Activated CD4-positive, alpha-beta memory T cell treated with anti-CD3 and anti-CD28 coated beads, Interleukin-2, amount 10 ng/mL, durations not matched to agents 7 days and 5 days (primary cell): Measurements from ENCODE around the gene KCNJ4. TPM values are rescaled to one million over a fixed set of nuclear protein-coding genes. Genes with fewer than 3 reads are reported as not detected.

Source experiments
- CTCF ChIA-PET: fragments of 350-600 bp; sonication (Branson Sonifier 250); formaldehyde crosslinking; loops from one replicate; lab custom pipeline; 2021; ENCODE audit warnings: antibody characterized with exemption, inconsistent platforms; lab: Charles Lee
- POLR2A ChIA-PET: fragments of 350-600 bp; sonication (Branson Sonifier 250); formaldehyde crosslinking; loops from one replicate; lab custom pipeline; 2021; ENCODE audit warnings: antibody characterized with exemption; lab: Charles Lee
- DNase-seq: peaks from one replicate; pipeline ENCODE4 v3.0.0-alpha.2; 2020
- H3K27ac Mint-ChIP-seq: one replicate; pipeline ENCODE4 v1.8.0; 2021; ENCODE audit warnings: mild to moderate bottlenecking, mixed read lengths
- H3K27me3 Mint-ChIP-seq: one replicate; pipeline ENCODE4 v1.8.0; 2021; ENCODE audit warnings: mixed read lengths
- H3K36me3 Mint-ChIP-seq: one replicate; pipeline ENCODE4 v1.8.0; 2021; ENCODE audit warnings: low read depth, mixed read lengths
- H3K4me1 Mint-ChIP-seq: one replicate; pipeline ENCODE4 v1.8.0; 2021; ENCODE audit warnings: mixed read lengths
- H3K4me3 Mint-ChIP-seq: one replicate; pipeline ENCODE4 v1.8.0; 2021; ENCODE audit warnings: mild to moderate bottlenecking, mixed read lengths
- H3K9me3 Mint-ChIP-seq: one replicate; pipeline ENCODE4 v1.8.0; 2021; ENCODE audit warnings: mixed read lengths
- total RNA-seq, 2 experiments: library from RNA; stranded (reverse); gene quantifications; one replicate each; pipeline ENCODE4 v1.2.3, GENCODE V29; 2021

KCNJ4 gene
- total RNA-seq, 2 experiments from 2014 or later = not detected

DNA sequence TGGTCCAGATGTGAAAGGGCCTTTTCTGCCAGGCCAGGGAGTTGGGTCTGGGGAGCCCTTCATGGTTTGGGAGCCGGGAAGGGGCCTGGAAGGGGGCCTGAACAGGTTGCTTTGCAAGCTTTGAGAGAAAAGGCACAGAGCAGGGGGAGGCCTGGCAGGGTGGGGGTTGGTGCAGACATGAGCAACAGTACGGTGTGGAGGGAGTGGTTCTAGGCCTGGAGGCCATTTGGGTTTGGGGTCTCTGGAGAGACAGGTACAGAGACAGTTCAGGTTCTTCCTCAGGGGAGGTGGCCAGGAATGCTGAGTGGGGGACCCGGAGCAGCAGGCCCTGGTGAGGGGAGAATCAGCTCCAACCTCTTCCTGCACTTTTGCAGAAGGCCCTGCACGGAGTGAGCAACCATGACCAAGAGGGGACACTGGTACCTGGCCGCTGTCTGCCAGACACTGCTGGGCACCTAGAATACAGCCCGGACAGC, 14.3 kb upstream of the KCNJ4 start:
- H3K4me3 Mint-ChIP-seq = no peak overlapping the region
- peaks cover 11% of the 10 kb centered on the region for H3K4me1 Mint-ChIP-seq
- CTCF ChIA-PET = interaction anchor here (1.4 kb wide), 1 partner anchor 12 kb away, joined by 3 read pairs; no protein-coding TSS in a partner anchor
- no peak overlapping the region for H3K27ac Mint-ChIP-seq
- peaks cover 30% of the 10 kb centered on the region for H3K27me3 Mint-ChIP-seq
- DNase-seq = no peak
- H3K9me3 Mint-ChIP-seq = no peaks in the 10 kb centered on the region
- POLR2A ChIA-PET = interaction anchor here (1.7 to 1.9 kb wide), 2 partner anchors 10 to 16 kb away, joined by 6 read pairs; no protein-coding TSS in a partner anchor
- no peaks in the 10 kb centered on the region for H3K36me3 Mint-ChIP-seq

GRCh38 chr22:38468443-38469305, 13.7 kb upstream of the KCNJ4 start:
- Mint-ChIP-seq H3K36me3 (no peaks in the 10 kb centered on the region), H3K4me1 (peaks cover 11% of the 10 kb centered on the region), H3K9me3 (no peaks in the 10 kb centered on the region), H3K27ac (no peak overlapping the region), H3K27me3 (peaks cover 32% of the 10 kb centered on the region), H3K4me3 (peak overlapping the region; percentile 32)
- no peak for DNase-seq
- CTCF ChIA-PET = interaction anchor here (1.4 kb wide), 1 partner anchor 13 kb away, joined by 3 read pairs; no protein-coding TSS in a partner anchor
- POLR2A ChIA-PET = interaction anchor here (0.6 to 1.9 kb wide), 5 partner anchors 10 to 100 kb away, joined by 3 to 6 read pairs (median 3); no protein-coding TSS in a partner anchor

DNA sequence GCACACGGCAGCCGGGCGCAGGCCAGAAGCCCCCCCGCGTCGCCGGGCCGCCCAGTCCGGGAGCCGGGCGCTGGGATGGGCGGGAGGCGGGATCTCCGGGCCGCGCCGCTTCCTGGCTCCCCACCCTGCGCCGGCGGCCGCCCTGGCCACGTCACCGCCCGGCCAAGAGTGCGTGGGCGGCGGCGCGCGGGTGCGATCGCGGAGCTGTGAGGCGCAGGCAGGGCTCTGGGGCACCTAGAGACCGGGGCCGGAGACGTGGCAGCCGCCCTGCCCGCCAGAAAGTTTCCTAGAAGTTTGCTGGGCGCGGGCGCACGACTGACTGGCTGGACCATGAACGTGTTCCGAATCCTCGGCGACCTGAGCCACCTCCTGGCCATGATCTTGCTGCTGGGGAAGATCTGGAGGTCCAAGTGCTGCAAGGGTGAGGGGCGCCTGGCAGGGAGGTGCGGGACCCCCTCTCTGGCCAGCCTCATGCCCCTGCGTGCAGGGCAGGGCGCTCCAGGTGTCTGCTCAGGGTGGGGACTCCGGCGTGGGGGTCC, 13.0 kb upstream of the KCNJ4 start, which contains the start of gene KDELR3:
Gene KDELR3 (plus strand): TSS at position 193 of the 539 bp plus-strand sequence. CDS start 138 bp downstream, at position 331.
- DNase-seq = peak; percentile 57
- H3K4me1 Mint-ChIP-seq = peaks cover 11% of the 10 kb centered on the region
- no peaks in the 10 kb centered on the region for H3K9me3 Mint-ChIP-seq
- H3K27ac Mint-ChIP-seq = no peak within 1 kb of the TSS
- POLR2A ChIA-PET = interaction anchor here (0.6 to 1.9 kb wide), 5 partner anchors 11 to 101 kb away, joined by 3 to 6 read pairs (median 3); no protein-coding TSS in a partner anchor
- H3K27me3 Mint-ChIP-seq = peaks cover 37% of the 10 kb centered on the region
- CTCF ChIA-PET = no interaction called here
- H3K4me3 Mint-ChIP-seq = peak within 1 kb of the TSS; percentile 56
- no peaks in the 10 kb centered on the region for H3K36me3 Mint-ChIP-seq

DNA sequence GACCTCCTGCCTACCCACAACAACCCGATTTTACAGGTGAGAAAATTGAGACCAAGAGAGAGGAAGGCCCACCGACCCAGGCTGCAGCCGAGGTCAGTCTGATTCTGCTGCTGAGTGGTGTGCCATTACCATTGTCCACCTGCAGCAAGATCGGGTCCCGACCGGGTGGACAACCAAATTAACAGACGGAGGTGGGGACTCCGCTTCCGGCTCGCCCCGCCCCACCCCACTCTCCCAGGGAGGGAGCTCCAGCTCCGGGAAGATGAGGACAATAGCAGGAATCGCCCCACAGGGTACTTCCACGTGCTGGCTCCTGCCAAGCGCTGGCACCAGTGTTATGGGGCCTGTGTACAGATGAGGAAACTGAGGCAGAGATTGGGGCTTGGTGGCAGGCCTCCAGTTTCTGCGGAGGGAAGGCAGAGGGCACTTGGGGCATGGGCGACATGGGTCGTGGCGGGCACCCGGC, 12.5 kb upstream of the KCNJ4 start:
- Mint-ChIP-seq H3K36me3 (no peaks in the 10 kb centered on the region), H3K27me3 (peaks cover 38% of the 10 kb centered on the region), H3K27ac (no peak overlapping the region), H3K4me3 (peak overlapping the region; percentile 56), H3K9me3 (no peaks in the 10 kb centered on the region), H3K4me1 (peaks cover 11% of the 10 kb centered on the region)
- POLR2A ChIA-PET = no interaction called here
- CTCF ChIA-PET = no interaction called here
- no peak for DNase-seq

DNA sequence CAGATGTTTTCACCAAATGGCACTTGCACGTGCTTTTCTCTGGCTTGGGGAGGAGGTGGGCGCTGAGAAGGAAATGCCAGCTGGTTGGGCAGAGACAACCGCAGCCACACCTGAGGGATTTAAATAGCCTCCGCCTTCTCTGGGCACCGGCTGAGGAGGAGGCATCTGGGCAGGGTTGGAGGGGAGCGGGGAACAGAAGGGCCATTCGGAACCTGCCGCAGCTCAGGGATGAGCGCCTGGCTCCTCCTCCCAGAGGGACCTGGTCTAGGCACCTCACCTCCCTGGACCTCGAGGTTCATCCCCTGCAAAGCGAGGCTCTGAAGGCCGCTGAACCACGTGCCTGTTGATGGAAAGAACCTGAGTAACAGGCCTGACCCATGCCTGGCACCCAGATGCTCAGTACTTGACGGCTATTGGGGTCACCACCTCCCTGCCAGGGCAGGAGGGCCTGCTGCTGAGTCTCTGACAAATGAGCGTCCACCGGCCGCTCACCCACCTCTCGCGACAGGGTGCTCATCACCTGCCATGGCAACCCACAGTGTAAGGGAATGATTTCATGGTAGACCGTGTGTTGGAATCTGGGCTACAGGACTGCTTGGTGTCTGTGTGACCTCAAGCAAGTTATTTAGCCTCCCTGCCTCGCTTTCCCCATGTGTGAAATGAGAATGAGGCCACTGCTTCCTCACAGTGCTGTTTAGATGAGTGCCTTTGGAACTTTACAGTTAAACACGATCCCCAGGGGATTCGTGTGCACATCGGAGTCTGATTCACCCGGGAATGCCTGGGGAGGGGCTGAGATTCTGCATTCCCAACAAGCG, 10.9 kb upstream of the KCNJ4 start:
- peaks cover 53% of the 10 kb centered on the region for H3K27me3 Mint-ChIP-seq
- no peak overlapping the region for H3K4me3 Mint-ChIP-seq
- no peaks in the 10 kb centered on the region for H3K36me3 Mint-ChIP-seq
- POLR2A ChIA-PET = no interaction called here
- H3K9me3 Mint-ChIP-seq = no peaks in the 10 kb centered on the region
- H3K4me1 Mint-ChIP-seq = peaks cover 15% of the 10 kb centered on the region
- no peak overlapping the region for H3K27ac Mint-ChIP-seq
- DNase-seq = no peak
- CTCF ChIA-PET = no interaction called here

- ChIA-PET CTCF (interaction anchor here (0.7 kb wide), 1 partner anchor 10 kb away, joined by 3 read pairs; no protein-coding TSS in a partner anchor), POLR2A (no interaction called here)
- H3K27me3 Mint-ChIP-seq = peaks cover 61% of the 10 kb centered on the region
- H3K4me1 Mint-ChIP-seq = peaks cover 18% of the 10 kb centered on the region
- no peak overlapping the region for H3K27ac Mint-ChIP-seq
- DNase-seq = no peak
- H3K4me3 Mint-ChIP-seq = no peak overlapping the region
- H3K36me3 Mint-ChIP-seq = no peaks in the 10 kb centered on the region
- no peaks in the 10 kb centered on the region for H3K9me3 Mint-ChIP-seq
Measured at GRCh38 chr22:38464992-38465672, 10.1 kb upstream of the KCNJ4 start.

GRCh38 chr22:38462960-38463784, 8.2 kb upstream of the KCNJ4 start:
- Mint-ChIP-seq H3K4me3 (no peak overlapping the region), H3K4me1 (peaks cover 16% of the 10 kb centered on the region), H3K27ac (no peak overlapping the region), H3K27me3 (peaks cover 75% of the 10 kb centered on the region), H3K36me3 (no peaks in the 10 kb centered on the region), H3K9me3 (no peaks in the 10 kb centered on the region)
- CTCF ChIA-PET = interaction anchor here (1.1 kb wide), 1 partner anchor 59 kb away, joined by 3 read pairs; no protein-coding TSS in a partner anchor
- no peak for DNase-seq
- POLR2A ChIA-PET = interaction anchor here (0.5 to 1.4 kb wide), 5 partner anchors 12 to 458 kb away, joined by 3 to 5 read pairs (median 3); no protein-coding TSS in a partner anchor

- peaks cover 10% of the 10 kb centered on the region for H3K4me1 Mint-ChIP-seq
- peak; percentile 70 for DNase-seq
- no peaks in the 10 kb centered on the region for H3K9me3 Mint-ChIP-seq
- CTCF ChIA-PET = no interaction called here
- POLR2A ChIA-PET = interaction anchor here (1.3 kb wide), 1 partner anchor 28 kb away, joined by 3 read pairs; no protein-coding TSS in a partner anchor
- H3K4me3 Mint-ChIP-seq = no peak overlapping the region
- peaks cover 77% of the 10 kb centered on the region for H3K27me3 Mint-ChIP-seq
- H3K27ac Mint-ChIP-seq = no peak overlapping the region
- no peaks in the 10 kb centered on the region for H3K36me3 Mint-ChIP-seq
Measured at GRCh38 chr22:38461414-38462081, 6.5 kb upstream of the KCNJ4 start.

DNA sequence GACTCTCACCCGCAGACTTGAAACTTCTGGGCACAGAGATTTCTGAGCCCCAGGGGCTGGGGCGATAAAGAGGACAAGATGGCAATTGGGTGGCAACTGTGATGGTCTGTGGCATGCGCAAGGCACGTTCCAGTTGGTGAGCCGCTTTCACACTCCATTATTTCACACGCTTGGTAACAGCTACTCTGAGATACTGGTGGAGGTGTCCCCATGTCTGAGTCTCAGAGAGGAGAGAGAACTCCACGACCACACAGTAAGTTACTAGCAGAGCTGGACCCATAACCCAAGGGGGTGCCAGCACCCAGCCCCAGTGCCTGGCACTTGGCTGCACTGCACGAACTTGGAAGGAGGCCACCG, 6.0 kb upstream of the KCNJ4 start:
- ChIA-PET CTCF (no interaction called here), POLR2A (no interaction called here)
- Mint-ChIP-seq H3K4me3 (no peak overlapping the region), H3K27ac (no peak overlapping the region), H3K27me3 (peaks cover 76% of the 10 kb centered on the region), H3K4me1 (peaks cover 14% of the 10 kb centered on the region), H3K36me3 (no peaks in the 10 kb centered on the region), H3K9me3 (no peaks in the 10 kb centered on the region)
- DNase-seq = no peak

GRCh38 chr22:38460426-38460840, 5.4 kb upstream of the KCNJ4 start:
- CTCF ChIA-PET = no interaction called here
- no peaks in the 10 kb centered on the region for H3K36me3 Mint-ChIP-seq
- DNase-seq = no peak
- no peaks in the 10 kb centered on the region for H3K9me3 Mint-ChIP-seq
- POLR2A ChIA-PET = no interaction called here
- peaks cover 16% of the 10 kb centered on the region for H3K4me1 Mint-ChIP-seq
- peaks cover 73% of the 10 kb centered on the region for H3K27me3 Mint-ChIP-seq
- H3K4me3 Mint-ChIP-seq = no peak overlapping the region
- H3K27ac Mint-ChIP-seq = no peak overlapping the region
